DOHH2 (cell line): ENCODE results near the gene SF1.

Experiments used
- H3F3A ChIP-seq: fragments of 200-600 bp; sonication (generic), shearing (Covaris generic); 2 replicates; pipeline ENCODE4 v1.6.0; 2016; ENCODE audit warnings: antibody characterized with exemption, mild to moderate bottlenecking; ENCODE audit not compliant: control insufficient read depth, insufficient read depth
- H3K27ac ChIP-seq: fragments of 200-600 bp; sonication (generic); 2 replicates; pipeline ENCODE4 v1.5.1; 2014; ENCODE audit warnings: low read depth, mild to moderate bottlenecking, low read length, moderate library complexity
- H3K27me3 ChIP-seq: fragments of 200-600 bp; sonication (generic); 2 replicates; pipeline ENCODE4 v1.6.1; 2014; ENCODE audit warnings: mild to moderate bottlenecking, low read length, mixed read lengths; ENCODE audit not compliant: control insufficient read depth
- H3K36me3 ChIP-seq: fragments of 200-600 bp; sonication (generic); 2 replicates; pipeline ENCODE4 v1.6.1; 2014; ENCODE audit warnings: mild to moderate bottlenecking, low read length, moderate library complexity, mixed read lengths; ENCODE audit not compliant: control insufficient read depth
- H3K4me1 ChIP-seq: fragments of 200-600 bp; sonication (generic); 2 replicates; pipeline ENCODE4 v1.6.1; 2014; ENCODE audit warnings: mild to moderate bottlenecking, low read length, mixed read lengths; ENCODE audit not compliant: control insufficient read depth
- H3K4me2 ChIP-seq: fragments of 200-600 bp; sonication (generic); 2 replicates; pipeline ENCODE4 v1.6.0; 2014; ENCODE audit warnings: mild to moderate bottlenecking, low read length, moderate library complexity
- H3K4me3 ChIP-seq: fragments of 200-600 bp; sonication (generic); 2 replicates; pipeline ENCODE4 v1.5.1; 2014; ENCODE audit warnings: mild to moderate bottlenecking, low read length, mixed read lengths
- H3K79me2 ChIP-seq: fragments of 200-600 bp; sonication (generic); 2 replicates; pipeline ENCODE4 v1.6.1; 2014; ENCODE audit warnings: mild to moderate bottlenecking, low read length, mixed read lengths; ENCODE audit not compliant: control insufficient read depth
- H3K9me2 ChIP-seq: fragments of 200-600 bp; sonication (generic); replicated peaks from 2 replicates; pipeline ENCODE4 v1.6.1; 2014; ENCODE audit warnings: mild to moderate bottlenecking, low read length, mixed read lengths; ENCODE audit not compliant: control insufficient read depth
- H3K9me3 ChIP-seq: fragments of 200-600 bp; sonication (generic); 2 replicates; pipeline ENCODE4 v1.6.1; 2014; ENCODE audit warnings: antibody characterized with exemption, low read length, mixed read lengths; ENCODE audit not compliant: control insufficient read depth, insufficient read depth
- H4K20me1 ChIP-seq: fragments of 200-600 bp; sonication (generic); 2 replicates; pipeline ENCODE4 v1.6.0; 2014; ENCODE audit warnings: low read depth, mild to moderate bottlenecking, antibody characterized with exemption, low read length, moderate library complexity; ENCODE audit not compliant: control insufficient read depth, insufficient read depth
- EZH2phosphoT487 ChIP-seq: fragments of 200-600 bp; sonication (generic); IDR thresholded peaks from 2 replicates; pipeline ENCODE4 v1.6.1; 2017; ENCODE audit warnings: borderline replicate concordance, mild to moderate bottlenecking, antibody characterized with exemption, low read length, moderate library complexity, mixed read lengths
- TF ChIP-seq, protein P1 (sequence below): fragments of 200-600 bp; sonication (generic); IDR thresholded peaks from one replicate; pipeline ENCODE4 v1.5.1; 2014; ENCODE audit warnings: antibody characterized with exemption, mild to moderate bottlenecking, low read depth, low read length; ENCODE audit not compliant: poor library complexity, severe bottlenecking

Gene SF1

DNA sequence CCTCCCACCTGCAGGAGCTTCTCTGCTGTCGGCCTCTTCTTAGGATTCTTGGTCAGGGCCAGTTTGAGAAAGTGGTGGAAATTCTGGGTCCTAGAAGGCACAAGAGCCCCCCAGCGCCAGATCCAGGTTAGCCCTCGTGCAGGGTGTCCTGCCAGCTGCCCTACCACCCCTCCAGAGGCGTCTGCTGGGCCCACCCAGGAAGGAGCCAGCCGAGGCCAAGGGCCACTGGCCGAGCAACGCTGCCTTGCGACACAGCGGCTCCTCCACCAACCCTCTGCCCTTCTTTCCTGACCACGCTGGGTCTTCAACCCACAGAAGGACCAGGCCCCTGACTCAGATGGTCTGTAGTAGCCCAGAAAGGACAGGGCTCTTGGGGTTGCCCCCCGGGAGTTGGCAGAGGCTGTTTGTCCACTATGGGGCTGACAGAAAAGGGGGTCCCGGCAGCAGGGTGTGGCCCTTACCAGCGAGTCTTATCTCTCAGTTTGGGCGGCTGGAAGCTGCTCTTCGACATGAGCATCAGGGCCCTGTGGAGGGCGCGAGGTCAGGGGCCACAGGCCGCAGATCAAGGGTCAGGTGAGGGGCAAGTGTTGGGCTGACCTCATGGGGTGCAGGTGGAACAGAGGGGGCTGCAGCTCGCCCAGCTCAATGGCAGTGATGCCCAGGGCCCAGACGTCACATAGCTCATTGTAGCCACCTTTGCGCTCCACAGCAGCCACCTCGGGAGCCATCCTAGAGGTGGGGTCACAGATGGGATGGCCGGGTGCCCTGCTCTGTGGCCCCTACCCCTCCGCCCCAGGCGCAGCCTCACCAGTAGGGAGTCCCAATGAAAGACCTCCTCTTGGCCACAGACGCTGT lies 22.2 kb upstream of the SF1 start:
- no peaks in the 10 kb centered on the region for H3K9me2 ChIP-seq
- H3K4me3 ChIP-seq, result peak overlapping the region; percentile 99
- peaks cover 19% of the 10 kb centered on the region for H3F3A ChIP-seq
- no peaks in the 10 kb centered on the region for H3K9me3 ChIP-seq
- H3K27me3 ChIP-seq, result no peaks in the 10 kb centered on the region
- TF ChIP-seq, protein P1, sequence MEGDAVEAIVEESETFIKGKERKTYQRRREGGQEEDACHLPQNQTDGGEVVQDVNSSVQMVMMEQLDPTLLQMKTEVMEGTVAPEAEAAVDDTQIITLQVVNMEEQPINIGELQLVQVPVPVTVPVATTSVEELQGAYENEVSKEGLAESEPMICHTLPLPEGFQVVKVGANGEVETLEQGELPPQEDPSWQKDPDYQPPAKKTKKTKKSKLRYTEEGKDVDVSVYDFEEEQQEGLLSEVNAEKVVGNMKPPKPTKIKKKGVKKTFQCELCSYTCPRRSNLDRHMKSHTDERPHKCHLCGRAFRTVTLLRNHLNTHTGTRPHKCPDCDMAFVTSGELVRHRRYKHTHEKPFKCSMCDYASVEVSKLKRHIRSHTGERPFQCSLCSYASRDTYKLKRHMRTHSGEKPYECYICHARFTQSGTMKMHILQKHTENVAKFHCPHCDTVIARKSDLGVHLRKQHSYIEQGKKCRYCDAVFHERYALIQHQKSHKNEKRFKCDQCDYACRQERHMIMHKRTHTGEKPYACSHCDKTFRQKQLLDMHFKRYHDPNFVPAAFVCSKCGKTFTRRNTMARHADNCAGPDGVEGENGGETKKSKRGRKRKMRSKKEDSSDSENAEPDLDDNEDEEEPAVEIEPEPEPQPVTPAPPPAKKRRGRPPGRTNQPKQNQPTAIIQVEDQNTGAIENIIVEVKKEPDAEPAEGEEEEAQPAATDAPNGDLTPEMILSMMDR, result no peak
- no peak for TF ChIP-seq EZH2phosphoT487
- peaks cover 77% of the 10 kb centered on the region for H3K36me3 ChIP-seq
- no peaks in the 10 kb centered on the region for H4K20me1 ChIP-seq
- H3K4me2 ChIP-seq, result peak overlapping the region; percentile 96
- peaks cover 19% of the 10 kb centered on the region for H3K79me2 ChIP-seq
- peaks cover 46% of the 10 kb centered on the region for H3K4me1 ChIP-seq
- H3K27ac ChIP-seq, result peak overlapping the region; percentile 86

DNA sequence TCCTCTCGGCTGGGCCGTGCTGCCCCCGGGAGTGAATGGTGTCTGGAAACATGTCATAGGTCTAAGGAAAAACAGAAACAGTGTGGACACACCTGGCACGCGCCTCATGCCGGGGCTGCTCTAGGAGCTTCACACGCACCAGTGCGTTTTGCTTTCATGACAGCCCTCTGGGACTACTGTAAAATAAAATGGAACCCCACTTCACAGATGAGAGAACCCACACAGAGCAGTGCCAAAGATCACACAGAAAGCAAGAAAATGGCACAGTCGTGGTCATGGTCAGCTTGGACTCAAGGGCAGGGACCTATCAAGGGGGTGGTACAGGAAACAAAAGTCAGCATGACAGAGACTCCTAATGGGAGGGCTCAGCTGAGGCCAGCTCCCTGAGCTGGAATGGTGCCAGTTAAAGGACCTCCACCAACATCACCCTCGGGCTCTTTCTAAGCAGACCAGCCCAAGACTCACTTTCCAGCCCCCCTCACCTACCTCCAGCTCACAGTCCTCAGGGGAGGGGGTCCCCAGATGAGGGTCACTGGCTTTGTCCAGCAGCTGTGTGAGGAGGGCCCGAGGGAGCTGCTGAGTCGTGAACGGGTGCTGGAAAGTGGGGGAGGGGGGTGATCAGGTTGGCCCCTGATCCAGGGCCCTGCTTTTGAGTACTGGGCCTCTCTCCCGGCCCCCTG lies 21.4 kb upstream of the SF1 start:
- Histone ChIP-seq H3K27ac (peak overlapping the region; percentile 86), H3K4me1 (peaks cover 46% of the 10 kb centered on the region), H3K4me3 (peak overlapping the region; percentile 99), H3K79me2 (peaks cover 19% of the 10 kb centered on the region), H4K20me1 (no peaks in the 10 kb centered on the region), H3K4me2 (peak overlapping the region; percentile 96), H3K27me3 (no peaks in the 10 kb centered on the region), H3K9me3 (no peaks in the 10 kb centered on the region), H3K36me3 (peaks cover 70% of the 10 kb centered on the region), H3F3A (peaks cover 19% of the 10 kb centered on the region), H3K9me2 (no peaks in the 10 kb centered on the region)
- TF ChIP-seq, protein P1, result no peak
- no peak for TF ChIP-seq EZH2phosphoT487

DNA sequence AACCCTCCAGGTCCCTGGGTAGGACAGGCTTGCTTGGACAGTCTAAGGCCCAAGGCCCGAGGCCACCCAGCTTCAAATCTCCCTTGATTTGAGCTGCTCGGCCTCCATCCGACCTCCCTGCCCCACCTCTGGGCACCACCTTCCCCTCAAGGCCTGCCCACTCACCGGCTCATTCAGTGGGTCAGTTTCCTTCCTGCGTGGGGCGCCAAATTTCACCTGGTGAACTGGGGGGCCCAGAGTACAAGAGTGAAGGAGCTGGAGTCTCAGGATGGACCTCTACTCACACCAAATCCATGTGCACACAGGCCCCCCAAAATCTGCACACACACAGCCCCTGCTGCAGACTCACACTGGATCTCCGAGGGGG lies 20.9 kb upstream of the SF1 start:
- TF ChIP-seq, protein P1, result no peak
- no peak for TF ChIP-seq EZH2phosphoT487
- peaks cover 65% of the 10 kb centered on the region for H3K36me3 ChIP-seq
- peaks cover 19% of the 10 kb centered on the region for H3F3A ChIP-seq
- H3K4me1 ChIP-seq, result peaks cover 46% of the 10 kb centered on the region
- no peaks in the 10 kb centered on the region for H4K20me1 ChIP-seq
- H3K27me3 ChIP-seq, result no peaks in the 10 kb centered on the region
- peak overlapping the region; percentile 96 for H3K4me2 ChIP-seq
- H3K79me2 ChIP-seq, result peaks cover 19% of the 10 kb centered on the region
- peak overlapping the region; percentile 99 for H3K4me3 ChIP-seq
- peak overlapping the region; percentile 86 for H3K27ac ChIP-seq
- H3K9me2 ChIP-seq, result no peaks in the 10 kb centered on the region
- H3K9me3 ChIP-seq, result no peaks in the 10 kb centered on the region
